Endothelial cell of umbilical vein (primary cell): Measurements from ENCODE around the gene GAST. TPM values are rescaled to one million over a fixed set of nuclear protein-coding genes. Genes with fewer than 3 reads are reported as not detected.

ENCODE experiments used
- BruUV-seq: library from RNA; stranded (reverse); fragments of 400-500 nt; replicated peaks from 2 replicates; lab custom pipeline; 2021; lab: Mats Ljungman, UMichigan
- CTCF ChIA-PET: fragments of 300-600, 350-600 bp; sonication (Branson Sonifier 250); formaldehyde crosslinking; loops from one replicate; lab custom pipeline; 2021; ENCODE audit warnings: antibody characterized with exemption, inconsistent platforms; lab: Charles Lee
- POLR2A ChIA-PET: fragments of 300-600, 350-600 bp; sonication (Branson Sonifier 250); formaldehyde crosslinking; loops from one replicate; lab custom pipeline; 2021; ENCODE audit warnings: antibody characterized with exemption, inconsistent platforms; lab: Charles Lee
- DNase-seq: peaks from one replicate; pipeline ENCODE4 v3.0.0-alpha.2; 2011; ENCODE audit warnings: low read depth, low spot score
- FAIRE-seq: peaks from 2 replicates; lab custom pipeline; 2011; peaks lifted over from hg19 to GRCh38; lab: Jason Lieb, UNC
- H2AFZ ChIP-seq: 2 replicates; pipeline ENCODE4 v1.6.0; 2012; ENCODE audit warnings: low read depth, low read length, control low read depth, inconsistent platforms
- H3K27ac ChIP-seq: 2 replicates; pipeline ENCODE4 v1.5.1; 2011; ENCODE audit warnings: low read depth, mild to moderate bottlenecking, control low read depth, low read length, moderate library complexity; ENCODE audit not compliant: insufficient read depth
- H3K27me3 ChIP-seq, 2 experiments: 2 replicates each; pipeline versions ENCODE4 v1.6.0 to v1.6.1; 2011; ENCODE audit warnings: low read length in 2 of 2, mixed read lengths in 1 of 2; ENCODE audit not compliant: control insufficient read depth in 2 of 2, insufficient read depth in 2 of 2
- H3K36me3 ChIP-seq, 2 experiments: 2 replicates in 1 of 2; 3 replicates in 1 of 2; pipeline ENCODE4 v1.5.1; 2011; ENCODE audit warnings: low read length in 2 of 2, mild to moderate bottlenecking in 1 of 2, moderate library complexity in 1 of 2; ENCODE audit not compliant: control insufficient read depth in 2 of 2, insufficient read depth in 2 of 2; ENCODE audit errors: extremely low read depth in 1 of 2
- H3K4me1 ChIP-seq: 3 replicates; pipeline ENCODE4 v1.5.1; 2011; ENCODE audit warnings: mild to moderate bottlenecking, low read length; ENCODE audit not compliant: control insufficient read depth, insufficient read depth; ENCODE audit errors: extremely low read depth
- H3K4me2 ChIP-seq: 2 replicates; pipeline ENCODE4 v1.6.1; 2011; ENCODE audit warnings: low read length, control low read depth, mixed read lengths; ENCODE audit not compliant: insufficient read depth
- H3K4me3 ChIP-seq, 3 experiments: fragments of 200-600 bp in 1 of 3; sonication (generic), shearing (Covaris generic) in 1 of 3; replicated peaks in 1 of 3; 2 replicates each; pipeline ENCODE4 v1.5.1; 2011 to 2016; ENCODE audit warnings: control low read depth in 3 of 3, low read length in 3 of 3, mild to moderate bottlenecking in 2 of 3, inconsistent platforms in 1 of 3, low read depth in 1 of 3, moderate library complexity in 1 of 3; ENCODE audit not compliant: insufficient read depth in 1 of 3
- H3K79me2 ChIP-seq: 2 replicates; pipeline ENCODE4 v1.6.0; 2012; ENCODE audit warnings: low read length, inconsistent platforms; ENCODE audit not compliant: control insufficient read depth, insufficient read depth
- H3K9ac ChIP-seq: replicated peaks from 2 replicates; pipeline ENCODE3; 2011; ENCODE audit warnings: low read length, control low read depth; ENCODE audit not compliant: insufficient read depth; ENCODE audit errors: extremely low read depth
- H3K9me1 ChIP-seq: replicated peaks from 3 replicates; pipeline ENCODE4 v1.6.0; 2011; ENCODE audit warnings: mild to moderate bottlenecking, low read length; ENCODE audit not compliant: control insufficient read depth, insufficient read depth; ENCODE audit errors: extremely low read depth
- H3K9me3 ChIP-seq: replicated peaks from 2 replicates; pipeline ENCODE4 v1.5.1; 2012; ENCODE audit warnings: low read length, inconsistent platforms; ENCODE audit not compliant: control insufficient read depth, insufficient read depth
- H4K20me1 ChIP-seq: replicated peaks from 2 replicates; pipeline ENCODE3; 2011; ENCODE audit warnings: mild to moderate bottlenecking, low read length; ENCODE audit not compliant: control insufficient read depth, insufficient read depth; ENCODE audit errors: extremely low read depth
- EZH2 ChIP-seq: IDR thresholded peaks from 2 replicates; pipeline ENCODE4 v1.6.1; 2012; ENCODE audit warnings: borderline replicate concordance, low read depth, mild to moderate bottlenecking, moderate library complexity, low read length, inconsistent platforms; ENCODE audit not compliant: severe bottlenecking
- dilution Hi-C: fragments of 300-500 bp; cut with MboI; formaldehyde crosslinking; loops from one replicate; pipeline ENCODE4 v1.15.0; 2019; ENCODE audit warnings: low sequenced_read_pairs; ENCODE audit not compliant: extremely low pct_ligation_motif_present
- intact Hi-C: fragments of 100-400 bp; cut with micrococcal nuclease; formaldehyde crosslinking; loops from one replicate; pipeline ENCODE4 v1.10.0; 2022
- polyA plus RNA-seq, 4 experiments: library from polyadenylated mRNA; depleted of rRNA in 3 of 4; stranded (reverse) in 3 of 4; unstranded in 1 of 4; fragments of >200 nt; gene quantifications; 2 replicates each; pipeline versions ENCODE4 v1.2.1 to v1.2.3, GENCODE V29; 2011 to 2012; ENCODE audit warnings: missing spikeins in 1 of 4
- total RNA-seq: library from RNA; stranded (reverse); gene quantifications from 2 replicates; pipeline ENCODE4 v1.2.3, GENCODE V29; 2021
- TF ChIP-seq, protein P1 (sequence below): IDR thresholded peaks from 2 replicates; pipeline ENCODE4 v1.6.1; 2011; ENCODE audit not compliant: insufficient read depth, insufficient read length
- TF ChIP-seq, protein P2 (sequence below), 2 donors: IDR thresholded peaks; 1 replicate in 1 of 2; 2 replicates in 1 of 2; pipeline ENCODE4 v1.5.1; 2011; ENCODE audit warnings: low read length in 2 of 2, mild to moderate bottlenecking in 2 of 2, moderate library complexity in 2 of 2, control low read depth in 1 of 2, inconsistent platforms in 1 of 2, low read depth in 1 of 2; ENCODE audit not compliant: insufficient read depth in 1 of 2; ENCODE audit errors: extremely low read depth in 1 of 2

The GAST gene
- total and polyA plus RNA-seq, 2 donors (not counting 3 experiments of a cell fraction or from before 2014, with no cell fraction given) = not detected

GRCh38 chr17:41705271-41705991, 6.7 kb upstream of the GAST start:
- POLR2A ChIA-PET = interaction anchor here (0.6 kb wide), 1 partner anchor 14 kb away, joined by 6 read pairs; no protein-coding TSS in a partner anchor
- TF ChIP-seq, protein P1, sequence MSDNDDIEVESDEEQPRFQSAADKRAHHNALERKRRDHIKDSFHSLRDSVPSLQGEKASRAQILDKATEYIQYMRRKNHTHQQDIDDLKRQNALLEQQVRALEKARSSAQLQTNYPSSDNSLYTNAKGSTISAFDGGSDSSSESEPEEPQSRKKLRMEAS = no peak
- TF ChIP-seq, protein P2, sequence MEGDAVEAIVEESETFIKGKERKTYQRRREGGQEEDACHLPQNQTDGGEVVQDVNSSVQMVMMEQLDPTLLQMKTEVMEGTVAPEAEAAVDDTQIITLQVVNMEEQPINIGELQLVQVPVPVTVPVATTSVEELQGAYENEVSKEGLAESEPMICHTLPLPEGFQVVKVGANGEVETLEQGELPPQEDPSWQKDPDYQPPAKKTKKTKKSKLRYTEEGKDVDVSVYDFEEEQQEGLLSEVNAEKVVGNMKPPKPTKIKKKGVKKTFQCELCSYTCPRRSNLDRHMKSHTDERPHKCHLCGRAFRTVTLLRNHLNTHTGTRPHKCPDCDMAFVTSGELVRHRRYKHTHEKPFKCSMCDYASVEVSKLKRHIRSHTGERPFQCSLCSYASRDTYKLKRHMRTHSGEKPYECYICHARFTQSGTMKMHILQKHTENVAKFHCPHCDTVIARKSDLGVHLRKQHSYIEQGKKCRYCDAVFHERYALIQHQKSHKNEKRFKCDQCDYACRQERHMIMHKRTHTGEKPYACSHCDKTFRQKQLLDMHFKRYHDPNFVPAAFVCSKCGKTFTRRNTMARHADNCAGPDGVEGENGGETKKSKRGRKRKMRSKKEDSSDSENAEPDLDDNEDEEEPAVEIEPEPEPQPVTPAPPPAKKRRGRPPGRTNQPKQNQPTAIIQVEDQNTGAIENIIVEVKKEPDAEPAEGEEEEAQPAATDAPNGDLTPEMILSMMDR (IDR thresholded peaks at IDR 0.05; ENCODE audit: extremely low read depth in 1 of 2, insufficient read depth in 1 of 2, low read depth in 1 of 2, low read length in 2 of 2) = no peak
- TF ChIP-seq EZH2 = no peak
- peaks cover 0 to 2% of the 10 kb centered on the region in 2 experiments for H3K27me3 ChIP-seq
- BruUV-seq = no TSS peak
- H3K4me3 ChIP-seq = no peak overlapping the region
- no peaks in the 10 kb centered on the region for H3K4me1 ChIP-seq
- intact Hi-C loops = no loop called here
- H2AFZ ChIP-seq = no peak overlapping the region
- dilution Hi-C loops = no loop called here
- H3K9me1 ChIP-seq = no peaks in the 10 kb centered on the region
- H3K36me3 ChIP-seq = no peaks in the 10 kb centered on the region
- CTCF ChIA-PET = interaction anchor here (0.6 to 6.5 kb wide), 4 partner anchors 10 to 1279 kb away, joined by 3 to 71 read pairs (median 4); no protein-coding TSS in a partner anchor
- DNase-seq = peak; percentile 29
- H3K27ac ChIP-seq = no peak overlapping the region
- no peaks in the 10 kb centered on the region for H3K79me2 ChIP-seq
- no peak overlapping the region for H3K9ac ChIP-seq
- H3K9me3 ChIP-seq = no peaks in the 10 kb centered on the region
- H4K20me1 ChIP-seq = no peaks in the 10 kb centered on the region
- no peak overlapping the region for H3K4me2 ChIP-seq
- FAIRE-seq = no peak
